H9 (cell line): ENCODE measurements around the gene CCDC180. TPM values are rescaled to one million over a fixed set of nuclear protein-coding genes. Genes with fewer than 3 reads are reported as not detected.

Experiments used
- DNase-seq: peaks from one replicate; pipeline ENCODE4 v3.0.0-alpha.2; 2017
- H2AFZ ChIP-seq: one replicate; pipeline ENCODE4 v1.6.1; 2013; ENCODE audit warnings: mild to moderate bottlenecking, low read length, control low read depth, moderate library complexity
- H2AK5ac ChIP-seq: 2 replicates; pipeline ENCODE4 v1.6.1; 2013; ENCODE audit warnings: low read length, control low read depth, mixed read lengths; ENCODE audit not compliant: insufficient read length
- H2BK120ac ChIP-seq: one replicate; pipeline ENCODE4 v1.6.1; 2013; ENCODE audit warnings: low read depth, mild to moderate bottlenecking, low read length, control low read depth, inconsistent platforms; ENCODE audit not compliant: poor library complexity, severe bottlenecking
- H2BK12ac ChIP-seq: 2 replicates; pipeline ENCODE4 v1.6.1; 2013; ENCODE audit warnings: low read length, control low read depth, mixed read lengths, low read depth; ENCODE audit not compliant: insufficient read length
- H2BK15ac ChIP-seq: 2 replicates; pipeline ENCODE4 v1.6.1; 2013; ENCODE audit warnings: low read depth, low read length, control low read depth
- H2BK20ac ChIP-seq: one replicate; pipeline ENCODE4 v1.6.1; 2013; ENCODE audit warnings: low read depth, mild to moderate bottlenecking, low read length, control low read depth, inconsistent platforms; ENCODE audit not compliant: poor library complexity, severe bottlenecking
- H2BK5ac ChIP-seq: 2 replicates; pipeline ENCODE4 v1.6.1; 2013; ENCODE audit warnings: low read length, control low read depth, mixed read lengths; ENCODE audit not compliant: insufficient read length
- H3K14ac ChIP-seq: 2 replicates; pipeline ENCODE4 v1.6.1; 2013; ENCODE audit warnings: low read length, control low read depth; ENCODE audit not compliant: insufficient read depth
- H3K18ac ChIP-seq: 2 replicates; pipeline ENCODE4 v1.6.1; 2013; ENCODE audit warnings: low read depth, mild to moderate bottlenecking, mixed read lengths, low read length, control low read depth; ENCODE audit not compliant: insufficient read length
- H3K23ac ChIP-seq: 2 replicates; pipeline ENCODE4 v1.6.1; 2013; ENCODE audit warnings: low read length, control low read depth, mixed read lengths, low read depth; ENCODE audit not compliant: insufficient read length
- H3K23me2 ChIP-seq: 2 replicates; pipeline ENCODE4 v1.6.1; 2013; ENCODE audit warnings: low read depth, mild to moderate bottlenecking, mixed read lengths, low read length, control low read depth; ENCODE audit not compliant: insufficient read length, poor library complexity, severe bottlenecking
- H3K27ac ChIP-seq: 2 replicates; pipeline ENCODE4 v1.5.1; 2013; ENCODE audit warnings: low read length, control low read depth, mixed read lengths, low read depth; ENCODE audit not compliant: insufficient read length
- H3K27me3 ChIP-seq: 2 replicates; pipeline ENCODE4 v1.6.1; 2013; ENCODE audit warnings: low read length, control low read depth, inconsistent platforms; ENCODE audit not compliant: insufficient read depth
- H3K4ac ChIP-seq: 2 replicates; pipeline ENCODE4 v1.6.1; 2013; ENCODE audit warnings: low read depth, mild to moderate bottlenecking, control low read depth, inconsistent platforms, low read length, moderate library complexity
- H3K4me1 ChIP-seq: 2 replicates; pipeline ENCODE4 v1.6.1; 2013; ENCODE audit warnings: low read length, control low read depth, inconsistent platforms; ENCODE audit not compliant: insufficient read depth
- H3K4me2 ChIP-seq: 2 replicates; pipeline ENCODE4 v1.6.1; 2013; ENCODE audit warnings: low read length, control low read depth, mixed read lengths; ENCODE audit not compliant: insufficient read length, insufficient read depth
- H3K56ac ChIP-seq: 2 replicates; pipeline ENCODE4 v1.6.1; 2013; ENCODE audit warnings: low read depth, mild to moderate bottlenecking, mixed read lengths, low read length, control low read depth; ENCODE audit not compliant: insufficient read length
- H3K79me1 ChIP-seq: 2 replicates; pipeline ENCODE4 v1.6.1; 2013; ENCODE audit warnings: low read depth, mild to moderate bottlenecking, moderate library complexity, low read length, control low read depth, inconsistent platforms; ENCODE audit not compliant: insufficient read depth, poor library complexity, severe bottlenecking
- H3K79me2 ChIP-seq: 2 replicates; pipeline ENCODE4 v1.6.1; 2013; ENCODE audit warnings: low read length, control low read depth, inconsistent platforms; ENCODE audit not compliant: insufficient read depth
- H3K9ac ChIP-seq: 2 replicates; pipeline ENCODE4 v1.6.1; 2013; ENCODE audit warnings: low read length, control low read depth, mixed read lengths; ENCODE audit not compliant: insufficient read length; ENCODE audit errors: extremely low read depth
- H3K9me3 ChIP-seq: one replicate; pipeline ENCODE4 v1.6.1; 2013; ENCODE audit warnings: low read depth, low read length, inconsistent platforms; ENCODE audit not compliant: control insufficient read depth
- H3T11ph ChIP-seq: one replicate; pipeline ENCODE4 v1.6.1; 2013; ENCODE audit warnings: mild to moderate bottlenecking, low read length, control low read depth, inconsistent platforms
- H4K20me1 ChIP-seq: one replicate; pipeline ENCODE4 v1.6.1; 2013; ENCODE audit not compliant: control insufficient read depth, insufficient read length, insufficient read depth
- H4K5ac ChIP-seq: 2 replicates; pipeline ENCODE4 v1.6.1; 2013; ENCODE audit warnings: low read depth, mild to moderate bottlenecking, mixed read lengths, low read length, control low read depth; ENCODE audit not compliant: insufficient read length
- H4K8ac ChIP-seq: replicated peaks from 2 replicates; pipeline ENCODE4 v1.6.1; 2013; ENCODE audit warnings: low read length, control low read depth, mixed read lengths, low read depth; ENCODE audit not compliant: insufficient read length
- H4K91ac ChIP-seq: 2 replicates; pipeline ENCODE4 v1.6.1; 2013; ENCODE audit warnings: low read depth, mild to moderate bottlenecking, moderate library complexity, mixed read lengths, low read length, control low read depth; ENCODE audit not compliant: insufficient read length
- H3K27ac Mint-ChIP-seq, 3 experiments: 2 replicates in 2 of 3; 3 replicates in 1 of 3; pipeline ENCODE4 v1.8.0; 2020 to 2021; ENCODE audit warnings: mixed read lengths in 3 of 3, mild to moderate bottlenecking in 1 of 3, moderate library complexity in 1 of 3
- H3K27me3 Mint-ChIP-seq: 2 replicates; pipeline ENCODE4 v1.8.0; 2021; ENCODE audit warnings: low read depth, mild to moderate bottlenecking, moderate library complexity, mixed read lengths
- H3K36me3 Mint-ChIP-seq, 3 experiments: 2 replicates in 2 of 3; 3 replicates in 1 of 3; pipeline ENCODE4 v1.8.0; 2020 to 2021; ENCODE audit warnings: low read depth in 3 of 3, mixed read lengths in 3 of 3; ENCODE audit not compliant: insufficient read depth in 1 of 3
- H3K4me1 Mint-ChIP-seq, 2 experiments: 2 replicates each; pipeline ENCODE4 v1.8.0; 2020; ENCODE audit warnings: mixed read lengths in 2 of 2
- H3K4me3 Mint-ChIP-seq, 2 experiments: 2 replicates in 1 of 2; 3 replicates in 1 of 2; pipeline ENCODE4 v1.8.0; 2020 to 2021; ENCODE audit warnings: mild to moderate bottlenecking in 2 of 2, mixed read lengths in 2 of 2, moderate library complexity in 1 of 2
- H3K9me3 Mint-ChIP-seq, 2 experiments: 2 replicates in 1 of 2; 3 replicates in 1 of 2; pipeline ENCODE4 v1.8.0; 2020; ENCODE audit warnings: mild to moderate bottlenecking in 2 of 2, mixed read lengths in 2 of 2, moderate library complexity in 1 of 2
- CTCF ChIP-seq: fragments of 200-600 bp; sonication (generic); conservative IDR thresholded peaks from 3 replicates; pipeline ENCODE4 v1.8.0; 2021; ENCODE audit warnings: antibody characterized with exemption, mild to moderate bottlenecking
- WGBS: extraction: QIAGEN DNeasy Blood & Tissue Kit; methylation state at CpG from one replicate; pipeline ENCODE4 v1.1.7; 2013; ENCODE audit warnings: missing lambda C conversion rate, low lambda C conversion rate, mixed read lengths; ENCODE audit not compliant: insufficient read length; ENCODE audit errors: extremely low coverage; 5-methylcytosine and 5-hydroxymethylcytosine counted together
- total RNA-seq: library from RNA; stranded (reverse); gene quantifications from 2 replicates; pipeline ENCODE4 v1.2.1, GENCODE V29; 2021

CCDC180 gene
- total RNA-seq, 1 experiment from 2014 or later, result 5.9 TPM

- Mint-ChIP-seq H3K4me3 (no peak overlapping the region), H3K27ac (no peak overlapping the region), H3K36me3 (peaks cover 3 to 17% (median 12%) of the 10 kb centered on the region in 3 experiments), H3K9me3 (no peaks in the 10 kb centered on the region), H3K4me1 (no peaks in the 10 kb centered on the region), H3K27me3 (no peaks in the 10 kb centered on the region)
- Histone ChIP-seq H3K18ac (no peak overlapping the region), H4K91ac (no peak overlapping the region), H3K79me1 (no peaks in the 10 kb centered on the region), H2AFZ (no peak overlapping the region), H3K79me2 (no peaks in the 10 kb centered on the region), H2AK5ac (no peak overlapping the region), H2BK15ac (no peak overlapping the region), H3K14ac (no peak overlapping the region), H3K27ac (no peak overlapping the region), H3T11ph (no peak overlapping the region), H3K56ac (no peak overlapping the region), H3K4me1 (no peaks in the 10 kb centered on the region), H2BK20ac (no peak overlapping the region), H2BK120ac (no peak overlapping the region), H4K20me1 (no peaks in the 10 kb centered on the region), H3K4ac (no peak overlapping the region), H3K27me3 (no peaks in the 10 kb centered on the region), H2BK12ac (no peak overlapping the region), H3K4me2 (no peak overlapping the region), H2BK5ac (no peak overlapping the region), H3K9ac (no peak overlapping the region), H4K5ac (no peak overlapping the region), H3K23me2 (no peaks in the 10 kb centered on the region), H4K8ac (no peak overlapping the region), H3K9me3 (no peaks in the 10 kb centered on the region), H3K23ac (no peak overlapping the region)
- DNase-seq, result no peak
- no CpG with 5 or more reads among the region's 5 CpGs for WGBS
- no peak for TF ChIP-seq CTCF
These were observed 17.5 kb downstream of the CCDC180 start for GRCh38 chr9:97324954-97325353.
